PC-9 (cell line): ENCODE measurements around the gene RBFOX2. TPM values are rescaled to one million over a fixed set of nuclear protein-coding genes. Genes with fewer than 3 reads are reported as not detected.
A peak's percentile ranks its signal among the peaks of the same experiment; 100 is the strongest.

ENCODE experiments used
- BruUV-seq: library from RNA; stranded (reverse); fragments of 400-500 nt; replicated peaks from 2 replicates; lab custom pipeline; 2021; lab: Mats Ljungman, UMichigan
- CTCF ChIA-PET: fragments of 300-600 bp; sonication (Branson Sonifier 250); formaldehyde crosslinking; loops from one replicate; lab custom pipeline; 2022; ENCODE audit warnings: antibody characterized with exemption; lab: Charles Lee
- POLR2A ChIA-PET: fragments of 300-600 bp; sonication (Branson Sonifier 250); formaldehyde crosslinking; loops from one replicate; lab custom pipeline; 2022; ENCODE audit warnings: antibody characterized with exemption; ENCODE audit not compliant: unreplicated experiment; lab: Charles Lee
- DNase-seq, 2 experiments: peaks; one replicate each; pipeline versions ENCODE4 v3.0.0 to v3.0.0-alpha.2; 2015 to 2022; ENCODE audit warnings: mixed read lengths in 1 of 2
- H2AFZ ChIP-seq: fragments of 200-600 bp; sonication (generic); 2 replicates; pipeline ENCODE4 v1.8.1; 2017; ENCODE audit warnings: antibody characterized with exemption
- H3F3A ChIP-seq: fragments of 200-600 bp; sonication (generic); 2 replicates; pipeline ENCODE4 v1.8.1; 2017; ENCODE audit warnings: antibody characterized with exemption, mild to moderate bottlenecking, low read depth; ENCODE audit not compliant: insufficient read depth
- H3K27ac ChIP-seq: fragments of 200-600 bp; sonication (generic); 2 replicates; pipeline ENCODE4 v1.6.1; 2016; ENCODE audit warnings: mixed run types
- H3K27me3 ChIP-seq: fragments of 200-600 bp; sonication (generic); 2 replicates; pipeline ENCODE4 v1.6.1; 2016; ENCODE audit warnings: low read depth, mixed run types; ENCODE audit not compliant: insufficient read depth
- H3K36me3 ChIP-seq: fragments of 200-600 bp; sonication (generic); 2 replicates; pipeline ENCODE4 v1.6.1; 2016; ENCODE audit warnings: low read depth, mixed run types
- H3K4me1 ChIP-seq: fragments of 200-600 bp; sonication (generic); replicated peaks from 2 replicates; pipeline ENCODE4 v1.6.1; 2016; ENCODE audit warnings: mixed run types; ENCODE audit not compliant: insufficient read depth
- H3K4me2 ChIP-seq: fragments of 200-600 bp; sonication (generic); 2 replicates; pipeline ENCODE4 v1.6.1; 2017; ENCODE audit warnings: mixed run types
- H3K4me3 ChIP-seq: fragments of 200-600 bp; sonication (generic); 2 replicates; pipeline ENCODE4 v1.6.1; 2016; ENCODE audit warnings: mixed run types
- H3K79me2 ChIP-seq: fragments of 200-600 bp; sonication (generic); 2 replicates; pipeline ENCODE4 v1.6.1; 2017; ENCODE audit warnings: low read depth, mixed run types
- H3K9me2 ChIP-seq: fragments of 200-600 bp; sonication (generic); 2 replicates; pipeline ENCODE4 v1.8.1; 2017; ENCODE audit warnings: mild to moderate bottlenecking; ENCODE audit not compliant: insufficient read depth
- H3K9me3 ChIP-seq: fragments of 200-600 bp; sonication (generic); 2 replicates; pipeline ENCODE4 v1.8.1; 2016; ENCODE audit warnings: low read depth; ENCODE audit not compliant: insufficient read depth
- H4K20me1 ChIP-seq: fragments of 200-600 bp; sonication (generic); 2 replicates; pipeline ENCODE4 v1.8.1; 2017; ENCODE audit not compliant: insufficient read depth
- CTCF ChIP-seq: fragments of 200-600 bp; sonication (generic); conservative IDR thresholded peaks from 2 replicates; pipeline ENCODE4 v1.6.1; 2017; ENCODE audit warnings: mixed run types, antibody characterized with exemption, mild to moderate bottlenecking, moderate library complexity
- EZH2 ChIP-seq: fragments of 200-600 bp; sonication (generic); IDR thresholded peaks from 2 replicates; pipeline ENCODE4 v1.8.0; 2017; ENCODE audit warnings: antibody characterized with exemption, low read depth
- intact Hi-C: fragments of 100-400 bp; cut with micrococcal nuclease; formaldehyde crosslinking; loops from one replicate; pipeline ENCODE4 v1.10.0; 2022; ENCODE audit not compliant: unreplicated experiment
- total RNA-seq: library from RNA; stranded (reverse); gene quantifications from 2 replicates; pipeline ENCODE4 v1.2.3, GENCODE V29; 2021

Gene RBFOX2
- total RNA-seq, 1 experiment from 2014 or later: 109 TPM

GRCh38 chr22:35777335-35777975 is 251.2 kb downstream of the RBFOX2 start:
- H3K27me3 ChIP-seq: no peaks in the 10 kb centered on the region
- H3F3A ChIP-seq: peaks cover 21% of the 10 kb centered on the region
- no peaks in the 10 kb centered on the region for H4K20me1 ChIP-seq
- intact Hi-C loops: no loop called here
- H3K9me2 ChIP-seq: no peaks in the 10 kb centered on the region
- H3K9me3 ChIP-seq: no peaks in the 10 kb centered on the region
- no peak overlapping the region for H2AFZ ChIP-seq
- ChIA-PET CTCF (no interaction called here), POLR2A (interaction anchor here (0.7 kb wide), 1 partner anchor 35 kb away, joined by 3 read pairs; no protein-coding TSS in a partner anchor)
- H3K27ac ChIP-seq: peak overlapping the region; percentile 65
- peaks cover 57% of the 10 kb centered on the region for H3K79me2 ChIP-seq
- no peak for TF ChIP-seq CTCF
- BruUV-seq: no TSS peak
- DNase-seq: peak in 1 of 2 experiments; percentile 79
- H3K4me2 ChIP-seq: peak overlapping the region; percentile 5; the same call in 1 of the 2 replicates
- peaks cover 20% of the 10 kb centered on the region for H3K4me1 ChIP-seq
- H3K4me3 ChIP-seq: no peak overlapping the region
- peaks cover 27% of the 10 kb centered on the region for H3K36me3 ChIP-seq

GRCh38 chr22:35775339-35775738 is 253.3 kb downstream of the RBFOX2 start:
- DNase-seq: no peak
- BruUV-seq: no TSS peak

GRCh38 chr22:35769974-35770373 is 258.6 kb downstream of the RBFOX2 start:
- Histone ChIP-seq H3K9me2 (no peaks in the 10 kb centered on the region), H3K79me2 (peaks cover 16% of the 10 kb centered on the region; the same call in 1 of the 2 replicates), H3K36me3 (no peaks in the 10 kb centered on the region; the same call in 1 of the 2 replicates), H3K4me2 (no peak overlapping the region), H2AFZ (no peak overlapping the region), H3K9me3 (no peaks in the 10 kb centered on the region), H3F3A (peaks cover 18% of the 10 kb centered on the region; the same call in 1 of the 2 replicates), H3K4me3 (no peak overlapping the region), H4K20me1 (no peaks in the 10 kb centered on the region), H3K27me3 (no peaks in the 10 kb centered on the region), H3K4me1 (no peaks in the 10 kb centered on the region), H3K27ac (no peak overlapping the region)
- BruUV-seq: no TSS peak
- POLR2A ChIA-PET: no interaction called here
- CTCF ChIA-PET: interaction anchor here (1.5 kb wide), 1 partner anchor 65 kb away, joined by 13 read pairs; no protein-coding TSS in a partner anchor
- intact Hi-C loops: no loop called here
- DNase-seq: no peak
- TF ChIP-seq EZH2 (no peak), CTCF (no peak)

More at GRCh38 chr22:35775339-35775738, 253.3 kb downstream of the RBFOX2 start:
- Histone ChIP-seq H3F3A (peaks cover 28% of the 10 kb centered on the region), H4K20me1 (no peaks in the 10 kb centered on the region), H3K27me3 (no peaks in the 10 kb centered on the region), H3K79me2 (peaks cover 45% of the 10 kb centered on the region), H3K9me3 (no peaks in the 10 kb centered on the region), H3K4me2 (no peak overlapping the region), H3K4me3 (no peak overlapping the region), H2AFZ (no peak overlapping the region), H3K9me2 (no peaks in the 10 kb centered on the region), H3K36me3 (peaks cover 14% of the 10 kb centered on the region), H3K4me1 (peaks cover 20% of the 10 kb centered on the region), H3K27ac (no peak overlapping the region)
- TF ChIP-seq CTCF (no peak), EZH2 (no peak)
- ChIA-PET POLR2A (no interaction called here), CTCF (interaction anchor here (0.6 kb wide), 1 partner anchor 240 kb away, joined by 12 read pairs; no protein-coding TSS in a partner anchor)
- intact Hi-C loops: no loop called here
